Parathyroid adenoma (tissue), 2 donors: Measurements from ENCODE around the gene TKFC.

ENCODE experiments used
- H2AFZ ChIP-seq: fragments of 300-600 bp; sonication (generic); one replicate; pipeline ENCODE4 v1.7.0; 2017; ENCODE audit warnings: antibody characterized with exemption, mild to moderate bottlenecking
- H3K27ac ChIP-seq: fragments of 300-600 bp; sonication (generic); one replicate; pipeline ENCODE4 v1.7.0; 2017
- H3K27me3 ChIP-seq: fragments of 300-600 bp; sonication (generic); one replicate; pipeline ENCODE4 v1.7.0; 2017; ENCODE audit warnings: low read length; ENCODE audit not compliant: control insufficient read depth, insufficient read depth
- H3K36me3 ChIP-seq: fragments of 300-600 bp; sonication (generic); one replicate; pipeline ENCODE4 v1.7.0; 2017; ENCODE audit warnings: low read length; ENCODE audit not compliant: control insufficient read depth, insufficient read depth
- H3K4me1 ChIP-seq: fragments of 300-600 bp; sonication (generic); one replicate; pipeline ENCODE4 v1.7.0; 2017; ENCODE audit warnings: control low read depth
- H3K4me2 ChIP-seq: fragments of 300-600 bp; sonication (generic); one replicate; pipeline ENCODE4 v1.7.0; 2017; ENCODE audit warnings: low read length
- H3K4me3 ChIP-seq: fragments of 300-600 bp; sonication (generic); one replicate; pipeline ENCODE4 v1.7.0; 2017; ENCODE audit warnings: low read depth, low read length
- H3K79me2 ChIP-seq: fragments of 300-600 bp; sonication (generic); one replicate; pipeline ENCODE4 v1.7.0; 2017; ENCODE audit warnings: control low read depth
- H3K9ac ChIP-seq: fragments of 300-600 bp; sonication (generic); one replicate; pipeline ENCODE4 v1.7.0; 2017; ENCODE audit warnings: mild to moderate bottlenecking
- H3K9me3 ChIP-seq: fragments of 300-600 bp; sonication (generic); one replicate; pipeline ENCODE4 v1.7.0; 2017; ENCODE audit warnings: low read length; ENCODE audit not compliant: control insufficient read depth
- CTCF ChIP-seq: fragments of 300-600 bp; sonication (generic); IDR thresholded peaks from one replicate; pipeline ENCODE4 v1.7.0; 2017; ENCODE audit warnings: antibody characterized with exemption, mild to moderate bottlenecking
- donor health status: primary hyperparathyroidism.

The TKFC gene

GRCh38 chr11:61369372-61370348, 36.6 kb downstream of the TKFC start:
- no peaks in the 10 kb centered on the region for H3K4me1 ChIP-seq
- no peak overlapping the region for H3K4me2 ChIP-seq
- no peak overlapping the region for H2AFZ ChIP-seq
- H3K9ac ChIP-seq = no peak overlapping the region
- H3K36me3 ChIP-seq = no peaks in the 10 kb centered on the region
- no peak overlapping the region for H3K4me3 ChIP-seq
- TF ChIP-seq CTCF = no peak
- no peak overlapping the region for H3K27ac ChIP-seq
- no peaks in the 10 kb centered on the region for H3K9me3 ChIP-seq
- no peaks in the 10 kb centered on the region for H3K79me2 ChIP-seq
- H3K27me3 ChIP-seq = no peaks in the 10 kb centered on the region

GRCh38 chr11:61370349-61371005, 37.4 kb downstream of the TKFC start:
- Histone ChIP-seq H3K9me3 (no peaks in the 10 kb centered on the region), H3K4me2 (no peak overlapping the region), H3K36me3 (no peaks in the 10 kb centered on the region), H3K27me3 (no peaks in the 10 kb centered on the region), H3K4me3 (no peak overlapping the region), H3K27ac (no peak overlapping the region), H3K4me1 (no peaks in the 10 kb centered on the region), H3K9ac (no peak overlapping the region), H3K79me2 (no peaks in the 10 kb centered on the region), H2AFZ (no peak overlapping the region)
- no peak for TF ChIP-seq CTCF

GRCh38 chr11:61372659-61373420, 39.8 kb downstream of the TKFC start:
- no peaks in the 10 kb centered on the region for H3K4me1 ChIP-seq
- no peaks in the 10 kb centered on the region for H3K36me3 ChIP-seq
- H3K9ac ChIP-seq = no peak overlapping the region
- H3K79me2 ChIP-seq = no peaks in the 10 kb centered on the region
- no peak overlapping the region for H3K4me3 ChIP-seq
- no peak overlapping the region for H3K27ac ChIP-seq
- no peak overlapping the region for H3K4me2 ChIP-seq
- no peak for TF ChIP-seq CTCF
- no peak overlapping the region for H2AFZ ChIP-seq
- no peaks in the 10 kb centered on the region for H3K9me3 ChIP-seq
- no peaks in the 10 kb centered on the region for H3K27me3 ChIP-seq

GRCh38 chr11:61375761-61376108, 42.7 kb downstream of the TKFC start:
- no peaks in the 10 kb centered on the region for H3K36me3 ChIP-seq
- no peaks in the 10 kb centered on the region for H3K27me3 ChIP-seq
- no peaks in the 10 kb centered on the region for H3K4me1 ChIP-seq
- H3K9me3 ChIP-seq = no peaks in the 10 kb centered on the region
- H3K9ac ChIP-seq = no peak overlapping the region
- H2AFZ ChIP-seq = no peak overlapping the region
- no peaks in the 10 kb centered on the region for H3K79me2 ChIP-seq
- TF ChIP-seq CTCF = no peak
- no peak overlapping the region for H3K27ac ChIP-seq
- no peak overlapping the region for H3K4me2 ChIP-seq
- no peak overlapping the region for H3K4me3 ChIP-seq
